NCI-H2171 (cell line): Measurements from ENCODE around the gene CCL16.
"Not testable (repeated sequence)": the region's sequence is repeated elsewhere in the genome, so short reads cannot be mapped to it uniquely, and the experiment has no call there.

Experiments used
- DNase-seq: peaks from one replicate; lab custom pipeline; 2025; lab: John Stamatoyannopoulos, UW

Gene CCL16

DNA sequence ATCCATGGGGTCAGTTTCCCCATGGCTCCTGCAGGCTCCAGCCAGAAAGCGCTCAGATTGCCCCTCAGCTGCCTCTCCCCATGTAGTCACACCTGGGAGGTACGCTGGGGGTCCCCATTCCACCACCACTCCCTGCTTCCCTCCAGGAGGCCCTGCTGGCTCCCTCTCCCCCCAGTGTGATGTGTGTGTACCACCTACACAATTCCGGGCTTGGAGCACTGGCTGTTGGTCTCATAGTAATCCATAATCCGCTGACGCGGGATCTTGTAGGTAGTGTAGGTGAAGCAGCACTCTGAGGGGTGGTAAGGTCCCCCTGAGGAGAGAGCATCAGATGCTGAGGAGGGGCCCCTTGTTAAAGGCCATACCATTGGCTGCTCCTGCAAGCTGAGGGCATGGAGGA is 2.8 kb upstream of the CCL16 start:
- DNase-seq, result no peak

DNA sequence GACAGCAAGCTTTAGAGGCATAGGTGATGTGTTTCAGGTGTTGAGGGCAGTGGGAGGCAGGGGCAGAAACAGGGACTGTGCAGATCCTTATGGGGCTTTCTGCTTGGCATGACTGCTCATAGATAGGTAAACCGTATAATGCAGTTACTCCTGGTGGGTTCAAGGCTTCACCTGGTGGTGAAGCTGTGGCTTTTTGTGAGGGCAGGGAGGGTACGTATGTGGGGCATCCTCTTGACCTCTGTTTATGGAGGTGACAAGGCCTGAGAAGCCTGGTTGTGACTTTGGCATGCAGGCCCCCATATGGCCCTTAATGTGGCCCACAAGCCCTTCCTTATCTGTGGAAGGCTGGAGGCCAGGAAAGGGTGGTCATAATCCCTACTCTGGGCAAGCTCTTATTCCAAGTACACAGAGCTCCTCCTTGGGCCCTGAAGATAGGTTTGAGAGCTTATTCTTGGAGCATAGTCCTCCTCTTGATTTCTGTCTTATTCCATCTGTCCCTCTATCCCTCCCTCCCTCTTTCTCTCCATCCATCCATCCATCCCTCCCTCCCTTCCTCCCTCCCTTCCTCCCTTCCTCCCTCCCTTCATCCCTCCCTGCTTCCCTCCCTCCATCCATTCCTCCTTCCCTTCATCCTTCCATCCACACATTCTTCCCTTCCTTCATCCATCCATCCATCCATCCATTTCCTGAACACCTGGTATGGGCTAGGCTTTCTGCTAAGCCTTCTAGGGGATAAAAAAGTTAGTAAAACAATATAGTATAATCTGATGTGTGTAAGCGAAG is 1.3 kb upstream of the CCL16 start:
- DNase-seq, result no peak

- no peak for DNase-seq
These were observed 622 bp upstream of the CCL16 start for GRCh38 chr17:35981908-35982330.

DNA sequence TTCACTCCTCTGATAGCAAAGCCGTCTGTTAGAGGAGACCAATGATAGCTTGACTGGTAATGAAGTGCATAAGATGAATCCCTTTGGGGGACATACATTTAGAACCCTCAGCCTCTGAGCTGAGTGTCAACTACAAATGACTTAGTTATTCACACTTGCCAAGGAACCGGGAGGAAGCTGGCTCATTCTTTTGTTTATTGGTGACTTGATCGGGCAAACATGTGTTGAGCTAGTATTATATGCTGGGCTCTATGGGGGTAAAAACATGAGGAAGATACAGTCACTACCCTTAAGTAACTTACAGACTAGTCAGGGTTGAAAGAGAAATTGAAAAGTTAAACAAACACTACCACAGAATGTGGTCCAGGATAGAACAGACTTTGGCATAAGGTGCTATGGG is 3.0 kb downstream of the CCL16 start:
- DNase-seq, result no peak

- no peak for DNase-seq
These were observed 3.8 kb downstream of the CCL16 start for GRCh38 chr17:35977509-35977908.

DNA sequence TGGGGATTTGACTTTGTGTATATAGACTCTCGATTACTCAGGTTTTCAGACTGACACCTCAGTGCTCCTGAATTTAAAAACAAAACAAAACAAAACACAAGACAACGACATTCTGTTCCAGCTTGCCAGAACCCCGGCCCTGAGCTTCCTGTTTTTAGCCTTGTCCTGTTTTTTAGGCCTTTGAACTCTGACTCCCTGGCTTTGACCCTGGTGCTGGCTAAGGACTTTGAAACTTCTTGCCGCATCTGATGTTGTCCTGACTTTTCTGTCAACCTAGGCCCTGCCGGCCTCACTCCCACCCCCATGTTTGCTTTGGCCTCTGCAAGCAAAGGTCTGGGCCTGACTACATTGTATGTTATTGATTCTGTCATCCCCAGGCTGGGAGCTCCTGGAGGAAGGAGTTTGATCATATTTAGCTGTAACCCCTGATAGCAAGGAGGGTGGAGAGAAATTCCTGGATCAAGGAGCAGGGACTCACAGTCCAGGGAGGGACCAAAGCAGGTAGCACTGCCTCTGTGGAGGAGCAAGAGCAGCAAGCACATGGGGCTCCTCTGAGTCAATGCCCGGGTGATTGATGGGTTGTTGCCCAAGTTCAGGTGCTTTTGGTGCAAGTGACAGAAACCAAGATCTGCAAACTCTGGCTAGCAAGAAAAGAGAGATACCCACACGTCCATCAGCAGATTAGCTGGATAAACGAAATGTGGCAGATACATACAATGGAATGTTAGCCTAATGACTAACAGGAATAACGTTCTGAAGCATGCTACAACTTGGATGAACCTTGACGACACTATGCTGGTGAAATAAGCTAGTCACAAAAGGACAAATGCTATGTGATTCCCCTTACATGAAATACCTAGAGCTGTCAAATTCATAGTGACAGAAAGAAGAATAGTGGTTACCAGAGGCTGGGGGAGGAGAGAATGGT is 7.7 kb downstream of the CCL16 start:
- no peak for DNase-seq

DNA sequence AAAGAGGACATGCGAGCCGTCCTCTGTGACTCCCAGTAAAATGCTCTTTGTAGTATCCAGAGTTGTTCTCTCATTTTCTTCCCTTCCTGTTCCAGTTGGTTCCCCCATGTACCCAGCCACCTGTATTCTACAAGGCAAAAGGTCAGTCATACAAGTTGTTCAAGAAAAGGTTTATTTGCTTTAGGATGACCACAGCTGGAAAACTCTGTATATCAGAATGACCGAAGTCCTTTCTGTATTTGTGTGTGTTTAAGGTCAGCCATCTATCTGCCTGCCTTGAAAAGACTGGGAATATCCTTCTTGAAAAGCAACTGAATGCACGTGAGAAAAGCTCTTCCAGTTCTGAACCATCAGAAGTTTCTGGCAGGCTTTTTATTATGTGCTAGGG is 8.4 kb downstream of the CCL16 start:
- no peak for DNase-seq

DNA sequence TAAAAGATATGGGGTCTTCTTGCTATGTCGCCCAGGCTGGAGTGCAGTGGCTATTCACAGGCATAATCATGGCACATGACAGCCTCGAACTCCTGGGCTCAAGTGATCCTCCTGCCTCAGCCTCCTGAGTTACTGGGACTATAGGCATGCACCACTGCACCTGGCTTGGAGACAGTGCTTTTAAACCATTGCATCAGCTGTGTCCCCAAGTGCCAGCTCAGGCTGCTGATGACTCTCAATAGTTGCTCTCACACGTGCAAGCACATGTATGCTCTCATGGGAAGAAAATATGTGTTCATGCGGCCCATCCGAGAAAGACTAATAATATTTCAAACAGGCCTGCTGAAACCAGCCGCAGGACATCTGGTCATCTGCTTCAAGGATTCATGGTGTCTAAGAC is 8.8 kb downstream of the CCL16 start:
- no peak for DNase-seq

GRCh38 chr17:35972066-35972465 is 9.2 kb downstream of the CCL16 start:
- DNase-seq, result no peak

DNA sequence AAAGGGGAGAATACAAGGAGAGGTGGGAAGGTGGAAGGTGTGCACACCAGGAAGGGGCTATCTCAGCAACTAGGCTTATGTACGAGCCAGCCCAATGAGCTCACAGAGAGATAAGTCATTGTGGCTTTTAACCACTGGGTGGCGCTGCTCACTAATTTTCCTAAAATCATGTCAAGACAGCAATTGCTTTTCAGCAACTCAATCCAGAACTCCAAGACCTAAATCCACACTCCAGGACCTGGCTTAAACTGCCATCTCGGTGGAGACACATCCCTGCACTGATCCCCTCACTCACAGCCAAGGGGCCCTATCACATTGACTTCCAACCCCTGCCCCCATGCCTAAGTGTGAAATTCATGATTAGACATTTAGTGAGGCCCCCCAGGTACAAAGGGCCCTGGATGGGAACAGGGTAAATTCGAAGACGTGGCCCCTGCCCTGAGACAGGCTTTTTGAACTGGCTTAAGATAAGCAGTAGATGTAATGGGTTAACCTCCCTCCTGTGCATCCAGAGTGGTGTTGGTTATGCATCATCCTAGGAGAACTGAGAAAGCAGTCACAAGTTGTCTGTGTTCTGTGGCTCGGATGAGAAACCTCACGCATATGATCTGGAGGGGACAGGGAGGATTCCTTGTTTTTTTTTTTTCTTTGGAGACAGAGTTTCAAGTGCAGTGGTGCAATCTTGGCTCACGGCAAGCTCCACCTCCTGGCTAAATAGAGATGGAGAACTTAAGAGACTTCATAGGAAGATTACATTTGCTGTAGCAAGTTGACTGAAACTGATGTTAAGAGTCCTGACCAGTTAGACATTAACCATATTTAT is 11.5 kb downstream of the CCL16 start:
- DNase-seq, result peak; percentile 61

- no peak for DNase-seq
These were observed 12.7 kb downstream of the CCL16 start for GRCh38 chr17:35968520-35969054.

GRCh38 chr17:35965272-35965671 is 16.0 kb downstream of the CCL16 start:
- DNase-seq, result no peak

GRCh38 chr17:35963663-35964062 is 17.6 kb downstream of the CCL16 start:
- no peak for DNase-seq

- DNase-seq, result no peak
These were observed 27.6 kb downstream of the CCL16 start for GRCh38 chr17:35953720-35954119.

- no peak for DNase-seq
These were observed 31.9 kb downstream of the CCL16 start for GRCh38 chr17:35949401-35949800.

GRCh38 chr17:35948092-35948491 is 33.2 kb downstream of the CCL16 start:
- no peak for DNase-seq

- peak; percentile 56 for DNase-seq
These were observed 34.1 kb downstream of the CCL16 start for GRCh38 chr17:35947156-35947585.

DNA sequence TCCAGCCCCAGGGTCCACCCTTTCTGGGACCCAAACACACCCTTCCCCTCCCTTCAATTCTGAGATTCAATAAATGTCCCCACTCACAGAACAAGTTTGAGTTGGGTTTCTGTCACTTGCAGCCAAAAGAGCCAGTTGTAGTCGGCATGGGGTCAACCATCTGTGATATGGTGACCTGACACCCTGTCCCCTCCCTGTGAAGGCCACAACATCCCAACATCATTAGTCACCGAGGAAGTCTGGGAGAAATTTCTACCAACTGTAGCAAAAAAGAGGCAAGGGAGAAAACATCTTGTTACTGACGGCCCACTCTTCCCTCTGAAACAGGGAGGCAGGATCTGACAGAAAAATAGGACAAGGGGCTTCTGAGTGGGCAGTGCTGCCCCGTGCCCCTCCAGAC is 37.1 kb downstream of the CCL16 start:
- DNase-seq, result no peak

GRCh38 chr17:35943537-35943936 is 37.8 kb downstream of the CCL16 start, which contains the start of gene LYZL6:
Gene LYZL6 (minus strand): TSS chr17:35943713. CDS start chr17:35939356, 4,357 bp downstream.
- no peak for DNase-seq

DNA sequence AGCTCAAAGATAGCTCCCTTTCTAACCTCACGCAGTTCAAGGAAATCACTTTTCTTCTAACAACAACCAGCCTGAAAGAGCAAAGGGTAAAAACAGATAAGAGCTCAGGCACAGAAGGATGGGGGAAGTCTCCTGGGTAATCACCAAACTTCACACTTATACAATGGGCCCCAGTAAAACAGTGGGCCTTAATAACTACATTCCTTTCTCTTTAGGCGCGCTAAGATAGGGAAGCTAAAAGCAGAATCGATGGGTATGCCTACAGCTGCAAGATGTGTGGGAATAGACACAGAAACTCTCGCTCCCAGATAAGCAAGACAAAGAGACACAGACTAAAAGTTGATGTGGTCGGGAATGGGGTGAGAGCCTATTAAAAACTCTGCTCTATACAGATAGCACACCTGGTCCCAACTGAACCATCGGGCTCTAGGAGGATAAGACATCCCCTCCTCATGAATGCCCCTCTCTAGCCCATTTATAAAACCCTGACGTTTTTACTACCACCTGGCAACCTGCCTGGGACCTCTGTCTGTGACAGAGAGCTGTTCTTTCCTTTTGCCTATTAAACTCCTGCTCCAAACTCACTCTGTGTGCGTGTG is 38.6 kb downstream of the CCL16 start:
- no peak for DNase-seq

GRCh38 chr17:35938492-35938891 is 42.8 kb downstream of the CCL16 start:
- not testable (repeated sequence) for DNase-seq
